ENCODE data around the gene MMUT.
"Not testable (repeated sequence)": the region's sequence is repeated elsewhere in the genome, so short reads cannot be mapped to it uniquely, and the experiment has no call there.

The MMUT gene

DNA sequence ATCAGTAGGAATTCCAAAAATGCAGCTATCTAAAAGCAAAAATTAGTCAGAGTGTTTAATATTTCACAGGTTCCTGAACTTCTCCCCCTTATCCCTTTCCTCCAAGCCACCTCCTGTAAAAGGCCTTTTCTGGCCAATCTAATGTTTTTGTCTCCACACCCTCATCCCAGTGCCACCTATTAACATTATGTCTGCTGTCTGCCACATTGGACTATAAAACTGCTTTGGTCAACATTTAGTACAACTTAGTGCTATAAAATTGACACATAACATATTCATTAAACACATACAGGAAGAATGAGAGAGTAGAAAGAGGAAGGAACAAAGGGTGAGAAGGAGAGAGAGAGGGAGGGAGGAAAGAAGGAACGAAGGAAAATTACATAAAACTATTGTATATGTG is 47.7 kb downstream of the MMUT start:
- DNase-seq: no peak

DNA sequence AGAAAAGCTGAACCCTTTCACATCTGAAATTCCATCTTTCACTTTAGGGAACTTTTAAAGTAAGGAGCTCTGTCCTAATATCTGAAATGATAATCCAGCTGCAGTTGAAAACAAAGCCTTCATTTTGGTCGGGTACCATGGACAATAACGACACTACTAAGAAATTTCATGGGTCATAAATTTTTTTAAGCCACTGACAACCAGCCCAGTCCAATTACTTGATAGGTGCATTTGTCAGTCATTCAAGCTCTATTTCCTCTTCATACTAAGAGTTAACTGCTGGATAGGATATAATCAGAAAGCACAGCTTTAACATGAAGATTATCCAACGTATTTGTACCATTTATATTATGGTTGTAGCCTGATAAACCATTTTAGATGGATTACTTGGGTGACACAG is 52.5 kb downstream of the MMUT start:
- no peak for DNase-seq

- no peak for DNase-seq
Observed at GRCh38 chr6:49409951-49410542, 53.0 kb downstream of the MMUT start.

GRCh38 chr6:49406250-49406970 is 56.6 kb downstream of the MMUT start:
- no peak for DNase-seq

DNA sequence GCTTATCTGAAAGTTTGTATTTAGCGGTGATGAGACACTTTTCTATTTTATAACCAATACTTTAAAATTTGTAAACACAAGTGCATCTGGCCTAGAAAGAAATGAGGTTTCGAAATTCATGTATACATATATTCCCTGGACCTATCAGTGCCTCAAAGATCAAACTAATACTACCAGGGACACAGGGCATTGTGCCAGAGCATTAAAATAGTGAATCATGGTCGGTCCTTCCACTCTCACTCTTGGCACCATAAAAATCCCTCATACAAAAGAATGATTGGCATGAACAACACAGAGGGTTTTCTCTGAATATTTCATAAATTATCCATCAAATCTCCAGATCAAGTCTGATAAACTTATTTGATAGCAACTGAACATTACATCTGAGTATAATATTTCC is 62.0 kb downstream of the MMUT start:
- no peak for DNase-seq

DNA sequence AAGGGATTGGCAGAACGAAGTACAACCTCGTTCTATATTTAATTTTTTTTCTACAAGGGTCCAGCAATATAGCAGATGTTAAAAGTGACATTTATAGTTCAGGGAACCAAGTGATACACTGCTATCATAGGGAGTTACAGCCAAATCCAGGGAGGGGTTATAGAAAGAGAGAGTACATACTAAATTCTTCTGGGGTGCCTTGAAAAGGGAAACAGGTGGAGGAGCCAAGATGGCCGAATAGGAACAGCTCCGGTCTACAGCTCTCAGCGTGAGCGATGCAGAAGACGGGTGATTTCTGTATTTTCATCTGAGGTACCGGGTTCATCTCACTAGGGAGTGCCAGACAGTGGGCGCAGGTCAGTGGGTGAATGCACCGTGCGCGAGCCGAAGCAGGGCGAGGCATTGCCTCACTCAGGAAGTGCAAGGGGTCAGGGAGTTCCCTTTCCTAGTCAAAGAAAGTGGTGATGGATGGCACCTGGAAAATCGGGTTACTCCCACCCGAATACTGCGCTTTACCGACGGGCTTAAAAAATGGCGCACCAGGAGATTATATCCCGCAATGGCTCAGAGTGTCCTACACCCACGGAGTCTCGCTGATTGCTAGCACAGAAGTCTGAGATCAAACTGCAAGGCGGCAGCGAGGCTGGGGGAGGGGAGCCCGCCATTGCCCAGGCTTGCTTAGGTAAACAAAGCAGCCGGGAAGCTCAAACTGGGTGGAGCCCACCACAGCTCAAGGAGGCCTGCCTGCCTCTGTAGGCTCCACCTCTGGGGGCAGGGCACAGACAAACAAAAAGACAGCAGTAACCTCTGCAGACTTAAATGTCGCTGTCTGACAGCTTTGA is 76.2 kb downstream of the MMUT start:
- not testable (repeated sequence) for DNase-seq

GRCh38 chr6:49384904-49385303 is 78.1 kb downstream of the MMUT start:
- DNase-seq: no peak
